Vagina (tissue), 2 donors: ENCODE results near the gene VPS37C. TPM values are rescaled to one million over a fixed set of nuclear protein-coding genes. Genes with fewer than 3 reads are reported as not detected.

Experiments
- DNase-seq, 2 donors: peaks; one replicate each; pipeline ENCODE4 v3.0.0-alpha.2; 2017; ENCODE audit errors: extremely low spot score in 2 of 2
- H3K27ac ChIP-seq: fragments of 200-600 bp; sonication (generic); one replicate; pipeline ENCODE4 v1.5.1; 2019
- H3K27me3 ChIP-seq: fragments of 200-600 bp; sonication (generic); one replicate; pipeline ENCODE4 v1.5.1; 2019
- H3K36me3 ChIP-seq, 2 donors: fragments of 200-600 bp; sonication (generic); one replicate each; pipeline ENCODE4 v1.5.1; 2017 to 2019
- H3K4me1 ChIP-seq: fragments of 200-600 bp; sonication (generic); one replicate; pipeline ENCODE4 v1.5.1; 2019
- H3K4me3 ChIP-seq, 2 donors: fragments of 200-600 bp; sonication (generic); 1 replicate in 1 of 2; 2 replicates in 1 of 2; pipeline ENCODE4 v1.5.1; 2016 to 2019
- H3K9me3 ChIP-seq: fragments of 200-600 bp; sonication (generic); one replicate; pipeline ENCODE4 v1.5.1; 2019
- POLR2A ChIP-seq, 2 donors: fragments of 450-650 bp; IDR thresholded peaks; one replicate each; pipeline ENCODE4 v1.6.1; 2017; ENCODE audit warnings: antibody characterized with exemption in 2 of 2, mild to moderate bottlenecking in 2 of 2, moderate library complexity in 2 of 2
- POLR2AphosphoS5 ChIP-seq, 2 donors: sonication (generic); formaldehyde crosslinking; IDR thresholded peaks; one replicate each; pipeline ENCODE4 v1.9.0; 2017; ENCODE audit warnings: antibody characterized with exemption in 2 of 2, mild to moderate bottlenecking in 2 of 2, low read depth in 1 of 2; ENCODE audit not compliant: insufficient read depth in 1 of 2
- intact Hi-C: fragments of 100-400 bp; cut with DNase I; formaldehyde crosslinking; loops from one replicate; pipeline ENCODE4 v1.15.1; 2023
- total RNA-seq: library from RNA; depleted of rRNA; stranded (reverse); fragments of >200 nt; gene quantifications from one replicate; pipeline ENCODE4 v1.2.3, GENCODE V29; 2016
- TF ChIP-seq, protein P1 (sequence below), 3 experiments: fragments of 450-650 bp in 2 of 3; fragments of 200-600 bp in 1 of 3; sonication (generic) in 1 of 3; IDR thresholded peaks; one replicate each; pipeline ENCODE4 v1.5.1; 2017 to 2019; ENCODE audit warnings: antibody characterized with exemption in 3 of 3, mild to moderate bottlenecking in 2 of 3, moderate library complexity in 2 of 3

Gene VPS37C
- total RNA-seq, 1 donor from 2014 or later, result 15.7 TPM

- H3K27ac ChIP-seq, result peak overlapping the region; percentile 64
- no peaks in the 10 kb centered on the region for H3K9me3 ChIP-seq
- H3K4me1 ChIP-seq, result peaks cover 61% of the 10 kb centered on the region
- intact Hi-C loops, result no loop called here
- no peak for DNase-seq
- no peaks in the 10 kb centered on the region for H3K27me3 ChIP-seq
- H3K36me3 ChIP-seq, result no peaks in the 10 kb centered on the region
- H3K4me3 ChIP-seq, result no peak overlapping the region
- TF ChIP-seq POLR2A (IDR thresholded peaks at IDR 0.05) (no peak), POLR2AphosphoS5 (IDR thresholded peaks at IDR 0.05; ENCODE audit: insufficient read depth in 1 of 2, low read depth in 1 of 2) (no peak)
- TF ChIP-seq, protein P1, sequence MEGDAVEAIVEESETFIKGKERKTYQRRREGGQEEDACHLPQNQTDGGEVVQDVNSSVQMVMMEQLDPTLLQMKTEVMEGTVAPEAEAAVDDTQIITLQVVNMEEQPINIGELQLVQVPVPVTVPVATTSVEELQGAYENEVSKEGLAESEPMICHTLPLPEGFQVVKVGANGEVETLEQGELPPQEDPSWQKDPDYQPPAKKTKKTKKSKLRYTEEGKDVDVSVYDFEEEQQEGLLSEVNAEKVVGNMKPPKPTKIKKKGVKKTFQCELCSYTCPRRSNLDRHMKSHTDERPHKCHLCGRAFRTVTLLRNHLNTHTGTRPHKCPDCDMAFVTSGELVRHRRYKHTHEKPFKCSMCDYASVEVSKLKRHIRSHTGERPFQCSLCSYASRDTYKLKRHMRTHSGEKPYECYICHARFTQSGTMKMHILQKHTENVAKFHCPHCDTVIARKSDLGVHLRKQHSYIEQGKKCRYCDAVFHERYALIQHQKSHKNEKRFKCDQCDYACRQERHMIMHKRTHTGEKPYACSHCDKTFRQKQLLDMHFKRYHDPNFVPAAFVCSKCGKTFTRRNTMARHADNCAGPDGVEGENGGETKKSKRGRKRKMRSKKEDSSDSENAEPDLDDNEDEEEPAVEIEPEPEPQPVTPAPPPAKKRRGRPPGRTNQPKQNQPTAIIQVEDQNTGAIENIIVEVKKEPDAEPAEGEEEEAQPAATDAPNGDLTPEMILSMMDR (IDR thresholded peaks at IDR 0.05), result no peak
These were observed 7.6 kb downstream of the VPS37C start for GRCh38 chr11:61153593-61154095.

DNA sequence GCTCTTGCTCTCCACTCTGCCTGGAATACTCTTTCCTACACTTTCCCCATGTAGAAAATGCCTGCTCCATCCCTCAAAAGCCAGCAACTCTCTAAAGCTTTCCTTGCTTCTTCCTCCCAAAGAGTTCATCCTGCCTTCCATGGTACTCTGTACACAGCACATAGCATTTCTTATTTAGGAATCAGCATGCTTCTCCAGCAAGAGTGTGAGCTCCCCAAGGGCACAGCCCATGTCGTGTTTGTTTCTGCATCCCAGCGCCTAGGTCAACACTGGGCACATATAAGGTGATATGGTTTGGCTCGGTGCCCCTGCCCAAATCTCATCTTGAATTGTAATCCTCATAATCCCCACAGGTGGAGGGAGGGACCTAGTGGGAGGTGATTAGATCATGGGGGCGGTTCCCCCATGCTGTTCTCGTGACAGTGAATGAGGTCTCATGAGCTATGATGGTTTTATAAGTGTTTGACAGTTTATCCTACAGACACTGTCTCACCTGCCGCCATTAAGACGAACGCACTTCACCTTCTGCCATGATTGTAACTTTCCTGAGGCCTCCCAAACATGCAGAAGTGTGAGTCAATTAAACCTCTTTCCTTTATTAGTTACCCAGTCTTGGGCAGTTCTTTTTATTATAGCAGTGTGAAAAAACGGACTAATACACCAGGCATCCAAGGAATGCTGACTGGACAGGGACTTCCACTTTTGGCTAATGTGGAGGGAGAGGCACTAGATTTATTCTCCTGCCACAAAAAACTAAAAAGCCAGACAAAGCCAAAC lies 8.2 kb downstream of the VPS37C start:
- H3K27ac ChIP-seq, result peak overlapping the region; percentile 64
- H3K4me1 ChIP-seq, result peaks cover 59% of the 10 kb centered on the region
- TF ChIP-seq POLR2AphosphoS5 (IDR thresholded peaks at IDR 0.05; ENCODE audit: insufficient read depth in 1 of 2, low read depth in 1 of 2), result peak in 1 of 2 donors; percentile 69
- no peak for TF ChIP-seq POLR2A (IDR thresholded peaks at IDR 0.05)
- TF ChIP-seq, protein P1 (IDR thresholded peaks at IDR 0.05), result no peak
- H3K27me3 ChIP-seq, result no peaks in the 10 kb centered on the region
- no peaks in the 10 kb centered on the region for H3K9me3 ChIP-seq
- DNase-seq, result no peak
- H3K4me3 ChIP-seq, result no peak overlapping the region
- H3K36me3 ChIP-seq, result no peaks in the 10 kb centered on the region
- intact Hi-C loops, result no loop called here

GRCh38 chr11:61151545-61152252 lies 9.5 kb downstream of the VPS37C start:
- Histone ChIP-seq H3K27me3 (no peaks in the 10 kb centered on the region), H3K27ac (no peak overlapping the region), H3K36me3 (no peaks in the 10 kb centered on the region), H3K4me3 (no peak overlapping the region), H3K4me1 (peaks cover 66% of the 10 kb centered on the region), H3K9me3 (no peaks in the 10 kb centered on the region)
- DNase-seq, result no peak
- TF ChIP-seq POLR2A (IDR thresholded peaks at IDR 0.05), result no peak
- TF ChIP-seq, protein P1 (IDR thresholded peaks at IDR 0.05), result no peak
- no peak for TF ChIP-seq POLR2AphosphoS5 (IDR thresholded peaks at IDR 0.05; ENCODE audit: insufficient read depth in 1 of 2, low read depth in 1 of 2)
- intact Hi-C loops, result no loop called here

DNA sequence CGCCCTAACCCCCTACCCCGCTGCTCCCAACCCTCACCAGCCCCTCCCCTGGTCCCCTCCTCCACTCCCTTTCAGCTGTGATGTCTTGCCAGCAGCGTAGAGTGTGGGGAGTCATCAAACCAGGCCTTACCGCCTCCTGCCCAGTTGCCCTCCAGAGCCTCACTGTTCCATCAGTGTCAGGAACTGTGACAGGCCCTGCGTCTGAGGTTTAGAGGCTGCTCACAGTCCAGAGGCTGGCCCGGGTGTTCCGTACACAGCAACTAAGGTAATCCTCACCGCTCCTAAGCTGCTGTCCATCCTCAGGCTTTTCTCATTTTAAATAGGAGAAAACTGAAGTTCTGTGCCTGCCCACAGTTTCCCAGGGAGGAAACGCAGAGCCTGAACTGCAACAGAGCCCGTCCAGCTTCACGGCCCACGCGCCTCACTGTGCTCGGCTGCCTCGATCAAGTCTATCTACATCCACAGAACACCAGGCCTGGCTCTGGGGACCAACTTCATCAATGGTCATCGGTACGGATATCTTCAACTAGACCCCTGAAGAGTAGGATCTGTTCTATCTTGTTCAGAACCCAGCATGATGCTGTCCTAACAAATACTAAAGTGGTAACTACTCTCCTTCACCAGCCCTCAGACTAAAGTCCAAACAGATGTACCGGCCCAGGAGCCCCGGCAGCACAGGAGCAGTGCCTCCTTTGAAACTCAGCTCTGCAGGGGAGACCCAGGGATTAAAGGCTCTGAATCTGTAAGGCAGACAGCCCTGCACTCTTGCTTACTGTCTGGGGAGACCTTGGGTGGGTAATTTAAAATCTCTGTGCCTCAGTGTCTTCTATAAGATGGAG lies 10.3 kb downstream of the VPS37C start:
- DNase-seq, result no peak
- TF ChIP-seq, protein P1 (IDR thresholded peaks at IDR 0.05), result no peak
- no peak for TF ChIP-seq POLR2AphosphoS5 (IDR thresholded peaks at IDR 0.05; ENCODE audit: insufficient read depth in 1 of 2, low read depth in 1 of 2)
- TF ChIP-seq POLR2A (IDR thresholded peaks at IDR 0.05), result no peak
- intact Hi-C loops, result no loop called here
- H3K36me3 ChIP-seq, result no peaks in the 10 kb centered on the region
- H3K4me1 ChIP-seq, result peaks cover 67% of the 10 kb centered on the region
- no peaks in the 10 kb centered on the region for H3K27me3 ChIP-seq
- H3K4me3 ChIP-seq, result no peak overlapping the region
- no peak overlapping the region for H3K27ac ChIP-seq
- H3K9me3 ChIP-seq, result no peaks in the 10 kb centered on the region
